ENCODE results near the gene IFIT2. TPM values are rescaled to one million over a fixed set of nuclear protein-coding genes. Genes with fewer than 3 reads are reported as not detected.

Gene IFIT2
- total RNA-seq, 1 experiment from 2014 or later, result 0.58 TPM

GRCh38 chr10:89269433-89270152 is 32.3 kb upstream of the IFIT2 start:
- DNase-seq (ENCODE audit: unreplicated experiment), result no peak
- H3K27ac Mint-ChIP-seq (ENCODE audit: low read depth, unreplicated experiment), result no peak overlapping the region
- H3K36me3 Mint-ChIP-seq (ENCODE audit: insufficient read depth, unreplicated experiment), result no peaks in the 10 kb centered on the region
- POLR2A ChIA-PET, result interaction anchor here (0.7 to 1.1 kb wide), 5 partner anchors 32 to 1076 kb away, joined by 3 to 6 read pairs (median 4); partner anchors contain the start of genes IFIT1 and IFIT3
- BruUV-seq (replicated peaks), result no TSS peak
- TF ChIP-seq, protein P1, sequence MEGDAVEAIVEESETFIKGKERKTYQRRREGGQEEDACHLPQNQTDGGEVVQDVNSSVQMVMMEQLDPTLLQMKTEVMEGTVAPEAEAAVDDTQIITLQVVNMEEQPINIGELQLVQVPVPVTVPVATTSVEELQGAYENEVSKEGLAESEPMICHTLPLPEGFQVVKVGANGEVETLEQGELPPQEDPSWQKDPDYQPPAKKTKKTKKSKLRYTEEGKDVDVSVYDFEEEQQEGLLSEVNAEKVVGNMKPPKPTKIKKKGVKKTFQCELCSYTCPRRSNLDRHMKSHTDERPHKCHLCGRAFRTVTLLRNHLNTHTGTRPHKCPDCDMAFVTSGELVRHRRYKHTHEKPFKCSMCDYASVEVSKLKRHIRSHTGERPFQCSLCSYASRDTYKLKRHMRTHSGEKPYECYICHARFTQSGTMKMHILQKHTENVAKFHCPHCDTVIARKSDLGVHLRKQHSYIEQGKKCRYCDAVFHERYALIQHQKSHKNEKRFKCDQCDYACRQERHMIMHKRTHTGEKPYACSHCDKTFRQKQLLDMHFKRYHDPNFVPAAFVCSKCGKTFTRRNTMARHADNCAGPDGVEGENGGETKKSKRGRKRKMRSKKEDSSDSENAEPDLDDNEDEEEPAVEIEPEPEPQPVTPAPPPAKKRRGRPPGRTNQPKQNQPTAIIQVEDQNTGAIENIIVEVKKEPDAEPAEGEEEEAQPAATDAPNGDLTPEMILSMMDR (IDR thresholded peaks at IDR 0.05; ENCODE audit: unreplicated experiment), result no peak
- H3K4me1 Mint-ChIP-seq (ENCODE audit: insufficient read depth, unreplicated experiment), result no peaks in the 10 kb centered on the region
- intact Hi-C loops (cut with micrococcal nuclease), result no loop called here
- H3K4me3 Mint-ChIP-seq (ENCODE audit: unreplicated experiment), result no peak overlapping the region
- H3K9me3 Mint-ChIP-seq (ENCODE audit: unreplicated experiment), result no peaks in the 10 kb centered on the region
- CTCF ChIA-PET, result interaction anchor here (2.7 kb wide), 1 partner anchor 100 kb away, joined by 12 read pairs; no protein-coding TSS in a partner anchor
- no peaks in the 10 kb centered on the region for H3K27me3 Mint-ChIP-seq (ENCODE audit: insufficient read depth, unreplicated experiment)

GRCh38 chr10:89270153-89270483 is 31.7 kb upstream of the IFIT2 start:
- intact Hi-C loops (cut with micrococcal nuclease), result no loop called here
- H3K9me3 Mint-ChIP-seq (ENCODE audit: unreplicated experiment), result no peaks in the 10 kb centered on the region
- H3K4me3 Mint-ChIP-seq (ENCODE audit: unreplicated experiment), result no peak overlapping the region
- POLR2A ChIA-PET, result interaction anchor here (0.8 to 1.1 kb wide), 3 partner anchors 31 to 100 kb away, joined by 3 to 4 read pairs (median 4); partner anchors contain the start of gene IFIT3
- BruUV-seq (replicated peaks), result no TSS peak
- TF ChIP-seq, protein P1 (IDR thresholded peaks at IDR 0.05; ENCODE audit: unreplicated experiment), result no peak
- no peak overlapping the region for H3K27ac Mint-ChIP-seq (ENCODE audit: low read depth, unreplicated experiment)
- peaks cover 5% of the 10 kb centered on the region for H3K4me1 Mint-ChIP-seq (ENCODE audit: insufficient read depth, unreplicated experiment)
- CTCF ChIA-PET, result interaction anchor here (2.7 kb wide), 1 partner anchor 99 kb away, joined by 12 read pairs; no protein-coding TSS in a partner anchor
- peaks cover 1% of the 10 kb centered on the region for H3K36me3 Mint-ChIP-seq (ENCODE audit: insufficient read depth, unreplicated experiment)
- no peak for DNase-seq (ENCODE audit: unreplicated experiment)
- no peaks in the 10 kb centered on the region for H3K27me3 Mint-ChIP-seq (ENCODE audit: insufficient read depth, unreplicated experiment)

- no TSS peak for BruUV-seq (replicated peaks)
- no peak for DNase-seq (ENCODE audit: unreplicated experiment)
- TF ChIP-seq, protein P1 (IDR thresholded peaks at IDR 0.05; ENCODE audit: unreplicated experiment), result no peak
- ChIA-PET CTCF (interaction anchor here (1.1 to 1.3 kb wide), 2 partner anchors 9 to 121 kb away, joined by 5 to 7 read pairs; partner anchors contain the start of gene IFIT1), POLR2A (no interaction called here)
- H3K27ac Mint-ChIP-seq (ENCODE audit: low read depth, unreplicated experiment), result no peak overlapping the region
- H3K36me3 Mint-ChIP-seq (ENCODE audit: insufficient read depth, unreplicated experiment), result peaks cover 6% of the 10 kb centered on the region
- no peaks in the 10 kb centered on the region for H3K27me3 Mint-ChIP-seq (ENCODE audit: insufficient read depth, unreplicated experiment)
- intact Hi-C loops (cut with micrococcal nuclease), result no loop called here
- no peaks in the 10 kb centered on the region for H3K9me3 Mint-ChIP-seq (ENCODE audit: unreplicated experiment)
- peaks cover 16% of the 10 kb centered on the region for H3K4me1 Mint-ChIP-seq (ENCODE audit: insufficient read depth, unreplicated experiment)
- H3K4me3 Mint-ChIP-seq (ENCODE audit: unreplicated experiment), result no peak overlapping the region
Measured at GRCh38 chr10:89271532-89271931, 30.3 kb upstream of the IFIT2 start.

DNA sequence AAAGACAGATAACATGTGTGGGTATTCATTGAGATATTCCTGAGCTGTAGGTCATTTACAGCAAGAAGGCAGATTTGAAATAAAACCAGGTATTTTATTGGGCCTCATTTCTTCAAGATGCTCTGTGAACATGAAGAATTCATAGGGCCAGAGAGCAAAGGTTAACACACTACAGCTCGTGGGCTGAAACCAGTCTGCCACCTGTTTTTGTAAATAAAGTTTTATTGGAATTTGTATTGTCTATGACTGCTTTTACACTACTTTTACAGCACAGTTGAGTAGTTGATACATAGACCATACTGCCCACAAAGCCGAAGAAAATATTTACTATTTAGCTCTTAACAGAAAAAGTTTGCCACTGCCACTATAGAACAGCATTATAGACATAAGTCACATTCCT is 28.2 kb upstream of the IFIT2 start:
- POLR2A ChIA-PET, result interaction anchor here (1.0 to 1.2 kb wide), 3 partner anchors 9 to 73 kb away, joined by 3 to 5 read pairs (median 4); no protein-coding TSS in a partner anchor
- peaks cover 34% of the 10 kb centered on the region for H3K4me1 Mint-ChIP-seq (ENCODE audit: insufficient read depth, unreplicated experiment)
- BruUV-seq (replicated peaks), result no TSS peak

More for the DNA sequence above, 28.2 kb upstream of the IFIT2 start:
- no peak for DNase-seq (ENCODE audit: unreplicated experiment)
- TF ChIP-seq, protein P1 (IDR thresholded peaks at IDR 0.05; ENCODE audit: unreplicated experiment), result no peak
- intact Hi-C loops (cut with micrococcal nuclease), result no loop called here
- H3K36me3 Mint-ChIP-seq (ENCODE audit: insufficient read depth, unreplicated experiment), result peaks cover 6% of the 10 kb centered on the region
- CTCF ChIA-PET, result interaction anchor here (1.0 to 1.3 kb wide), 2 partner anchors 96 to 98 kb away, joined by 3 read pairs; no protein-coding TSS in a partner anchor
- H3K27me3 Mint-ChIP-seq (ENCODE audit: insufficient read depth, unreplicated experiment), result no peaks in the 10 kb centered on the region
- no peaks in the 10 kb centered on the region for H3K9me3 Mint-ChIP-seq (ENCODE audit: unreplicated experiment)
- no peak overlapping the region for H3K4me3 Mint-ChIP-seq (ENCODE audit: unreplicated experiment)
- H3K27ac Mint-ChIP-seq (ENCODE audit: low read depth, unreplicated experiment), result no peak overlapping the region

All from MCF 10A (cell line).